Activated CD4-positive, alpha-beta T cell treated with anti-CD3 and anti-CD28 coated beads for 36 hours (primary cell): ENCODE data around the gene MYPN. TPM values are rescaled to one million over a fixed set of nuclear protein-coding genes. Genes with fewer than 3 reads are reported as not detected.

Experiments
- ATAC-seq: fragments of 200-7000 bp; cut with Tn5 transposase; one replicate; pipeline ENCODE4 v1.10.0; 2021; ENCODE audit warnings: mild to moderate bottlenecking, moderate library complexity
- CTCF ChIA-PET: fragments of 350-600 bp; sonication (Branson Sonifier 250); formaldehyde crosslinking; loops from one replicate; lab custom pipeline; 2021; ENCODE audit warnings: antibody characterized with exemption; lab: Charles Lee
- POLR2A ChIA-PET: fragments of 350-600 bp; sonication (Branson Sonifier 250); formaldehyde crosslinking; loops from one replicate; lab custom pipeline; 2021; ENCODE audit warnings: antibody characterized with exemption, inconsistent platforms; lab: Charles Lee
- DNase-seq: peaks from one replicate; pipeline ENCODE4 v3.0.0-alpha.2; 2020
- H3K27ac Mint-ChIP-seq: one replicate; pipeline ENCODE4 v1.8.0; 2021; ENCODE audit warnings: mixed read lengths
- H3K27me3 Mint-ChIP-seq: one replicate; pipeline ENCODE4 v1.8.0; 2021; ENCODE audit warnings: mixed read lengths
- H3K36me3 Mint-ChIP-seq: one replicate; pipeline ENCODE4 v1.8.0; 2021; ENCODE audit warnings: low read depth, mixed read lengths
- H3K4me1 Mint-ChIP-seq: one replicate; pipeline ENCODE4 v1.8.0; 2021; ENCODE audit warnings: mixed read lengths
- H3K4me3 Mint-ChIP-seq: one replicate; pipeline ENCODE4 v1.8.0; 2021; ENCODE audit warnings: mild to moderate bottlenecking, moderate library complexity, mixed read lengths
- H3K9me3 Mint-ChIP-seq: one replicate; pipeline ENCODE4 v1.8.0; 2021; ENCODE audit warnings: low read depth, mixed read lengths
- intact Hi-C, 2 experiments: fragments of 100-400 bp; cut with DNase I in 1 of 2; cut with micrococcal nuclease in 1 of 2; formaldehyde crosslinking; loops; one replicate each; pipeline versions ENCODE4 v1.14.2 to v1.15.1; 2022 to 2024; cut with DNase I, micrococcal nuclease
- total RNA-seq, 2 experiments: library from RNA; stranded (reverse); gene quantifications; one replicate each; pipeline ENCODE4 v1.2.3, GENCODE V29; 2021

MYPN gene
- total RNA-seq, 2 experiments from 2014 or later = not detected

GRCh38 chr10:68247931-68248330, 138.6 kb downstream of the MYPN start:
- Mint-ChIP-seq H3K4me3 (no peak overlapping the region), H3K27ac (no peak overlapping the region), H3K9me3 (no peaks in the 10 kb centered on the region), H3K36me3 (no peaks in the 10 kb centered on the region), H3K27me3 (no peaks in the 10 kb centered on the region), H3K4me1 (peaks cover 7% of the 10 kb centered on the region)
- no peak for DNase-seq
- no peak for ATAC-seq
- POLR2A ChIA-PET = interaction anchor here (0.7 kb wide), 1 partner anchor 12 kb away, joined by 6 read pairs; no protein-coding TSS in a partner anchor
- CTCF ChIA-PET = interaction anchor here (0.7 kb wide), 1 partner anchor 345 kb away, joined by 4 read pairs; no protein-coding TSS in a partner anchor
- intact Hi-C loops = no loop called here

- POLR2A ChIA-PET = no interaction called here
- CTCF ChIA-PET = interaction anchor here (0.8 kb wide), 1 partner anchor 52 kb away, joined by 3 read pairs; no protein-coding TSS in a partner anchor
- intact Hi-C loops = no loop called here
- DNase-seq = no peak
- H3K36me3 Mint-ChIP-seq = no peaks in the 10 kb centered on the region
- no peak for ATAC-seq
- no peak overlapping the region for H3K4me3 Mint-ChIP-seq
- peaks cover 7% of the 10 kb centered on the region for H3K4me1 Mint-ChIP-seq
- no peaks in the 10 kb centered on the region for H3K9me3 Mint-ChIP-seq
- H3K27me3 Mint-ChIP-seq = no peaks in the 10 kb centered on the region
- no peak overlapping the region for H3K27ac Mint-ChIP-seq
Observed at GRCh38 chr10:68249297-68249696, 140.0 kb downstream of the MYPN start.

GRCh38 chr10:68251151-68251550, 141.9 kb downstream of the MYPN start:
- no peaks in the 10 kb centered on the region for H3K9me3 Mint-ChIP-seq
- H3K27ac Mint-ChIP-seq = no peak overlapping the region
- intact Hi-C loops = no loop called here
- peaks cover 7% of the 10 kb centered on the region for H3K4me1 Mint-ChIP-seq
- no peak for DNase-seq
- no peak for ATAC-seq
- no peak overlapping the region for H3K4me3 Mint-ChIP-seq
- H3K27me3 Mint-ChIP-seq = peaks cover 3% of the 10 kb centered on the region
- H3K36me3 Mint-ChIP-seq = no peaks in the 10 kb centered on the region
- ChIA-PET POLR2A (no interaction called here), CTCF (no interaction called here)

- ChIA-PET CTCF (interaction anchor here (1.0 kb wide), 1 partner anchor 51 kb away, joined by 3 read pairs; no protein-coding TSS in a partner anchor), POLR2A (no interaction called here)
- H3K4me3 Mint-ChIP-seq = no peak overlapping the region
- H3K27me3 Mint-ChIP-seq = peaks cover 3% of the 10 kb centered on the region
- no peak for DNase-seq
- H3K4me1 Mint-ChIP-seq = peaks cover 7% of the 10 kb centered on the region
- intact Hi-C loops = no loop called here
- no peak overlapping the region for H3K27ac Mint-ChIP-seq
- H3K36me3 Mint-ChIP-seq = no peaks in the 10 kb centered on the region
- no peaks in the 10 kb centered on the region for H3K9me3 Mint-ChIP-seq
- no peak for ATAC-seq
Observed at GRCh38 chr10:68251625-68252495, 142.6 kb downstream of the MYPN start.

GRCh38 chr10:68253346-68253745, 144.1 kb downstream of the MYPN start:
- Mint-ChIP-seq H3K4me3 (no peak overlapping the region), H3K27me3 (peaks cover 3% of the 10 kb centered on the region), H3K9me3 (no peaks in the 10 kb centered on the region), H3K4me1 (peaks cover 7% of the 10 kb centered on the region), H3K27ac (no peak overlapping the region), H3K36me3 (no peaks in the 10 kb centered on the region)
- intact Hi-C loops = no loop called here
- ChIA-PET POLR2A (interaction anchor here (0.7 kb wide), 1 partner anchor 328 kb away, joined by 7 read pairs; no protein-coding TSS in a partner anchor), CTCF (interaction anchor here (1.0 to 1.2 kb wide), 3 partner anchors 41 to 95 kb away, joined by 3 to 8 read pairs (median 7); no protein-coding TSS in a partner anchor)
- DNase-seq (no peak), ATAC-seq (no peak)

- CTCF ChIA-PET = interaction anchor here (0.7 kb wide), 1 partner anchor 10 kb away, joined by 3 read pairs; no protein-coding TSS in a partner anchor
- Mint-ChIP-seq H3K27ac (no peak overlapping the region), H3K36me3 (no peaks in the 10 kb centered on the region), H3K4me3 (no peak overlapping the region), H3K4me1 (no peaks in the 10 kb centered on the region), H3K9me3 (peaks cover 2% of the 10 kb centered on the region), H3K27me3 (no peaks in the 10 kb centered on the region)
- intact Hi-C loops = no loop called here
- no peak for DNase-seq
- ATAC-seq = no peak
- POLR2A ChIA-PET = no interaction called here
Observed at GRCh38 chr10:68261132-68261856, 152.0 kb downstream of the MYPN start.

Other genes with a start within 250 kb of the MYPN start
- gene SIRT1, start 224.8 kb upstream of the MYPN start, total RNA-seq = 10 to 100 TPM; 19.6 to 23.5 TPM
- 10 to 100 TPM; 39.5 to 50.8 TPM for gene HERC4, start 34.2 kb upstream of the MYPN start, total RNA-seq
- gene ATOH7, start 122.6 kb downstream of the MYPN start, total RNA-seq = not detected
- 100 to 1,000 TPM; 126 to 157 TPM for gene HNRNPH3, start 222.6 kb downstream of the MYPN start, total RNA-seq
- 1 to 10 TPM; 1.1 to 1.2 TPM for gene PBLD, start 223.4 kb downstream of the MYPN start, total RNA-seq